Adrenal gland (tissue), 5 donors: ENCODE results near the gene RCN1.

Source experiments
- POLR2A ChIP-seq, 2 donors: fragments of 450-650 bp; IDR thresholded peaks; one replicate each; pipeline ENCODE4 v1.6.1; 2017; ENCODE audit warnings: antibody characterized with exemption in 2 of 2, mild to moderate bottlenecking in 2 of 2, moderate library complexity in 1 of 2
- TF ChIP-seq, protein P1 (sequence below), 6 experiments: fragments of 450-650 bp in 4 of 6; fragments of 200-600 bp in 2 of 6; sonication (generic) in 1 of 6; IDR thresholded peaks; 1 replicate in 5 of 6; 2 replicates in 1 of 6; pipeline versions ENCODE4 v1.5.1 to v1.8.0; 2016 to 2021; ENCODE audit warnings: antibody characterized with exemption in 6 of 6, mild to moderate bottlenecking in 2 of 6, moderate library complexity in 1 of 6
- donor health status: DM: no; HTN: no; CAD: no.

DNA sequence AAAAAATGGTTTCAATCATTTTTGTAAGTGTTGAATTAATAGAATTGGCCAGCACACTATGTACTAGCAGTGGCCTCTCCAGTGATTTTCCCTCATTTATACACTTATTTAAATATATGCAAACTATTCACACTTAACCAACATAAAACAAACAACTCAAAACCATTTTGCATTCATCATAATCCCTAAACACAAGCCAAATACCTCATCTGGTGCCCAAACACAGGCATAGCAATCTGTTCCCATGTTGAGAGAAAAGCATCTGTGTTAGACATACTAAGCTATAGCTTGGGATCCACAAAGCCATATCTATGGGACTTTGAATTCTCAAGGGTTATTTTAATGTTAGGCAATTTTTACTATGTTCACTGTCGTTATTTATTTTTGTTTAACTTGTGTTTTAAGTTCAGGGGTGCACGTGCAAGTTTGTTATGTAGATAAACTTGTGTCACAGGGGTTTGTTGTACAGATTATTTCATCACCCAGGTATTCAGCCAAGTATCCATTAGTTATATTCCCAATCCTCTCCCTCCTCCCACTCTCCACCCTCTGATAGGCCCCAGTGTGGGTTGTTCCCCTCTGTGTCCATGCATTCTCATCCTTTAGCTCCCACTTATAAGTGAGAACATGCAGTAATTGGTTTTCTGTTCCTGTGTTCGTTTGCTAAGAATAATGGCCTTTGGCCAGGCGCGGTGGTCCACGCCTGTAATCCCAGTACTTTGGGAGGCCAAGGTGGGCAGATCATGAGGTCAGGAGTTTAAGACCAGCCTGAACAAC is 31.0 kb upstream of the RCN1 start:
- TF ChIP-seq, protein P1, sequence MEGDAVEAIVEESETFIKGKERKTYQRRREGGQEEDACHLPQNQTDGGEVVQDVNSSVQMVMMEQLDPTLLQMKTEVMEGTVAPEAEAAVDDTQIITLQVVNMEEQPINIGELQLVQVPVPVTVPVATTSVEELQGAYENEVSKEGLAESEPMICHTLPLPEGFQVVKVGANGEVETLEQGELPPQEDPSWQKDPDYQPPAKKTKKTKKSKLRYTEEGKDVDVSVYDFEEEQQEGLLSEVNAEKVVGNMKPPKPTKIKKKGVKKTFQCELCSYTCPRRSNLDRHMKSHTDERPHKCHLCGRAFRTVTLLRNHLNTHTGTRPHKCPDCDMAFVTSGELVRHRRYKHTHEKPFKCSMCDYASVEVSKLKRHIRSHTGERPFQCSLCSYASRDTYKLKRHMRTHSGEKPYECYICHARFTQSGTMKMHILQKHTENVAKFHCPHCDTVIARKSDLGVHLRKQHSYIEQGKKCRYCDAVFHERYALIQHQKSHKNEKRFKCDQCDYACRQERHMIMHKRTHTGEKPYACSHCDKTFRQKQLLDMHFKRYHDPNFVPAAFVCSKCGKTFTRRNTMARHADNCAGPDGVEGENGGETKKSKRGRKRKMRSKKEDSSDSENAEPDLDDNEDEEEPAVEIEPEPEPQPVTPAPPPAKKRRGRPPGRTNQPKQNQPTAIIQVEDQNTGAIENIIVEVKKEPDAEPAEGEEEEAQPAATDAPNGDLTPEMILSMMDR (IDR thresholded peaks at IDR 0.05), result no peak
- no peak for TF ChIP-seq POLR2A (IDR thresholded peaks at IDR 0.05)
